Effector memory CD4-positive, alpha-beta T cell (primary cell): ENCODE measurements around the gene TMEM187.

Source experiments
- DNase-seq, 3 donors: peaks; one replicate each; pipeline ENCODE4 v3.0.0-alpha.2; 2020
- H3K27ac ChIP-seq: 2 replicates; pipeline ENCODE4 v1.7.0; 2013; ENCODE audit warnings: mild to moderate bottlenecking, low read length, moderate library complexity; ENCODE audit not compliant: insufficient read depth, poor library complexity, severe bottlenecking
- H3K27me3 ChIP-seq: replicated peaks from 2 replicates; pipeline ENCODE4 v1.7.0; 2013; ENCODE audit warnings: mild to moderate bottlenecking, low read length; ENCODE audit not compliant: insufficient read depth, control insufficient read depth, poor library complexity, severe bottlenecking
- H3K36me3 ChIP-seq: 2 replicates; pipeline ENCODE4 v1.7.0; 2013; ENCODE audit warnings: mild to moderate bottlenecking, low read length, moderate library complexity; ENCODE audit not compliant: control insufficient read depth, insufficient read depth
- H3K4me1 ChIP-seq: 2 replicates; pipeline ENCODE4 v1.7.0; 2013; ENCODE audit warnings: low read length, mild to moderate bottlenecking; ENCODE audit not compliant: control insufficient read depth, insufficient read depth, poor library complexity, severe bottlenecking
- H3K4me3 ChIP-seq: 2 replicates; pipeline ENCODE4 v1.7.0; 2013; ENCODE audit warnings: low read length, low read depth, mild to moderate bottlenecking; ENCODE audit not compliant: insufficient read depth, poor library complexity, severe bottlenecking
- H3K9me3 ChIP-seq: 2 replicates; pipeline ENCODE4 v1.7.0; 2013; ENCODE audit warnings: mild to moderate bottlenecking, low read length, moderate library complexity; ENCODE audit not compliant: control insufficient read depth

Gene TMEM187

GRCh38 chrX:153927922-153928760, 44.4 kb upstream of the TMEM187 start:
- peak overlapping the region; percentile 98 for H3K27ac ChIP-seq
- H3K4me3 ChIP-seq = peak overlapping the region; percentile 60
- peaks cover 8% of the 10 kb centered on the region for H3K36me3 ChIP-seq
- no peaks in the 10 kb centered on the region for H3K9me3 ChIP-seq
- DNase-seq = peak; percentile 90 to 95 (median 90)
- H3K27me3 ChIP-seq = no peaks in the 10 kb centered on the region
- H3K4me1 ChIP-seq = peaks cover 24% of the 10 kb centered on the region

- DNase-seq = no peak
- Histone ChIP-seq H3K4me1 (peaks cover 20% of the 10 kb centered on the region), H3K9me3 (no peaks in the 10 kb centered on the region), H3K27me3 (no peaks in the 10 kb centered on the region), H3K27ac (peak overlapping the region; percentile 45), H3K4me3 (no peak overlapping the region), H3K36me3 (peaks cover 8% of the 10 kb centered on the region)
Measured at GRCh38 chrX:153928846-153929245, 43.7 kb upstream of the TMEM187 start.

- H3K4me1 ChIP-seq = peaks cover 20% of the 10 kb centered on the region
- H3K36me3 ChIP-seq = peaks cover 8% of the 10 kb centered on the region
- no peaks in the 10 kb centered on the region for H3K9me3 ChIP-seq
- no peaks in the 10 kb centered on the region for H3K27me3 ChIP-seq
- no peak for DNase-seq
- H3K27ac ChIP-seq = no peak overlapping the region
- no peak overlapping the region for H3K4me3 ChIP-seq
Measured at GRCh38 chrX:153929576-153929975, 43.0 kb upstream of the TMEM187 start.

- Histone ChIP-seq H3K27ac (no peak overlapping the region), H3K36me3 (peaks cover 8% of the 10 kb centered on the region), H3K27me3 (no peaks in the 10 kb centered on the region), H3K4me3 (no peak overlapping the region), H3K9me3 (no peaks in the 10 kb centered on the region), H3K4me1 (peaks cover 20% of the 10 kb centered on the region)
- DNase-seq = no peak
Measured at GRCh38 chrX:153930011-153930910, 42.3 kb upstream of the TMEM187 start.

GRCh38 chrX:153931151-153931550, 41.4 kb upstream of the TMEM187 start:
- H3K27ac ChIP-seq = no peak overlapping the region
- H3K27me3 ChIP-seq = no peaks in the 10 kb centered on the region
- DNase-seq = no peak
- no peaks in the 10 kb centered on the region for H3K9me3 ChIP-seq
- H3K4me3 ChIP-seq = no peak overlapping the region
- peaks cover 19% of the 10 kb centered on the region for H3K4me1 ChIP-seq
- H3K36me3 ChIP-seq = peaks cover 8% of the 10 kb centered on the region

GRCh38 chrX:153931748-153932147, 40.8 kb upstream of the TMEM187 start:
- H3K27me3 ChIP-seq = no peaks in the 10 kb centered on the region
- no peak overlapping the region for H3K4me3 ChIP-seq
- no peak overlapping the region for H3K27ac ChIP-seq
- H3K9me3 ChIP-seq = no peaks in the 10 kb centered on the region
- peaks cover 8% of the 10 kb centered on the region for H3K36me3 ChIP-seq
- no peak for DNase-seq
- peaks cover 14% of the 10 kb centered on the region for H3K4me1 ChIP-seq

GRCh38 chrX:153932220-153932915, 40.2 kb upstream of the TMEM187 start:
- Histone ChIP-seq H3K9me3 (no peaks in the 10 kb centered on the region), H3K36me3 (peaks cover 8% of the 10 kb centered on the region), H3K27me3 (no peaks in the 10 kb centered on the region), H3K27ac (no peak overlapping the region), H3K4me3 (no peak overlapping the region), H3K4me1 (peaks cover 8% of the 10 kb centered on the region)
- DNase-seq = no peak

GRCh38 chrX:153933748-153934147, 38.8 kb upstream of the TMEM187 start:
- Histone ChIP-seq H3K9me3 (no peaks in the 10 kb centered on the region), H3K27me3 (no peaks in the 10 kb centered on the region), H3K4me1 (peaks cover 7% of the 10 kb centered on the region), H3K36me3 (peaks cover 8% of the 10 kb centered on the region), H3K4me3 (no peak overlapping the region), H3K27ac (peak overlapping the region; percentile 14)
- no peak for DNase-seq

GRCh38 chrX:153934148-153934761, 38.3 kb upstream of the TMEM187 start:
- no peak for DNase-seq
- peak overlapping the region; percentile 14 for H3K27ac ChIP-seq
- H3K9me3 ChIP-seq = no peaks in the 10 kb centered on the region
- peaks cover 3% of the 10 kb centered on the region for H3K4me1 ChIP-seq
- H3K36me3 ChIP-seq = peaks cover 8% of the 10 kb centered on the region
- no peaks in the 10 kb centered on the region for H3K27me3 ChIP-seq
- H3K4me3 ChIP-seq = peak overlapping the region; percentile 40
